ENCODE data around the gene MAP1B.

The MAP1B gene

GRCh38 chr5:72125271-72125940 is 18.1 kb downstream of the MAP1B start:
- in situ Hi-C loops (cut with MboI; ENCODE audit: low pct_unique_long_range_greater_than_20kb, low sequenced_read_pairs, unreplicated experiment): no loop called here

GRCh38 chr5:72125941-72126620 is 18.8 kb downstream of the MAP1B start:
- no peak for DNase-seq (ENCODE audit: low spot score)
- in situ Hi-C loops (cut with MboI; ENCODE audit: low pct_unique_long_range_greater_than_20kb, low sequenced_read_pairs, unreplicated experiment): no loop called here
- TF ChIP-seq CTCF (IDR thresholded peaks at IDR 0.05; ENCODE audit: extremely low read depth, insufficient read depth, missing control alignments): no peak

More at GRCh38 chr5:72125271-72125940, 18.1 kb downstream of the MAP1B start:
- no peak for TF ChIP-seq CTCF (IDR thresholded peaks at IDR 0.05; ENCODE audit: extremely low read depth, insufficient read depth, missing control alignments)
- DNase-seq (ENCODE audit: low spot score): no peak

- DNase-seq (ENCODE audit: low spot score): no peak
- in situ Hi-C loops (cut with MboI; ENCODE audit: low pct_unique_long_range_greater_than_20kb, low sequenced_read_pairs, unreplicated experiment): no loop called here
- TF ChIP-seq CTCF (IDR thresholded peaks at IDR 0.05; ENCODE audit: extremely low read depth, insufficient read depth, missing control alignments): no peak
These were observed 19.5 kb downstream of the MAP1B start for GRCh38 chr5:72126796-72127195.

GRCh38 chr5:72129725-72130124 is 22.4 kb downstream of the MAP1B start:
- no peak for DNase-seq (ENCODE audit: low spot score)
- in situ Hi-C loops (cut with MboI; ENCODE audit: low pct_unique_long_range_greater_than_20kb, low sequenced_read_pairs, unreplicated experiment): loop anchor here (10.0 kb wide), 2 partner anchors 115 to 175 kb away; no protein-coding TSS in a partner anchor
- TF ChIP-seq CTCF (IDR thresholded peaks at IDR 0.05; ENCODE audit: extremely low read depth, insufficient read depth, missing control alignments): no peak

GRCh38 chr5:72130351-72130761 is 23.1 kb downstream of the MAP1B start:
- no peak for DNase-seq (ENCODE audit: low spot score)
- no peak for TF ChIP-seq CTCF (IDR thresholded peaks at IDR 0.05; ENCODE audit: extremely low read depth, insufficient read depth, missing control alignments)
- in situ Hi-C loops (cut with MboI; ENCODE audit: low pct_unique_long_range_greater_than_20kb, low sequenced_read_pairs, unreplicated experiment): loop anchor here (10.0 kb wide), 2 partner anchors 114 to 174 kb away; no protein-coding TSS in a partner anchor

- DNase-seq (ENCODE audit: low spot score): no peak
- in situ Hi-C loops (cut with MboI; ENCODE audit: low pct_unique_long_range_greater_than_20kb, low sequenced_read_pairs, unreplicated experiment): loop anchor here (10.0 kb wide), 2 partner anchors 111 to 171 kb away; no protein-coding TSS in a partner anchor
- no peak for TF ChIP-seq CTCF (IDR thresholded peaks at IDR 0.05; ENCODE audit: extremely low read depth, insufficient read depth, missing control alignments)
These were observed 26.1 kb downstream of the MAP1B start for GRCh38 chr5:72133212-72133990.

All from GM13977 (cell line).